Body of pancreas (tissue), 4 donors: ENCODE measurements around the gene SYNJ2.

Source experiments
- CTCF ChIP-seq, 7 experiments: fragments of 450-650 bp in 4 of 7; fragments of 200-600 bp in 3 of 7; sonication (generic) in 3 of 7; IDR thresholded peaks; one replicate each; pipeline ENCODE4 v1.5.1; 2016 to 2019; ENCODE audit warnings: antibody characterized with exemption in 7 of 7
- POLR2A ChIP-seq, 3 donors: fragments of 450-650 bp; IDR thresholded peaks; one replicate each; pipeline ENCODE4 v1.6.1; 2016; ENCODE audit warnings: antibody characterized with exemption in 3 of 3, mild to moderate bottlenecking in 2 of 3

DNA sequence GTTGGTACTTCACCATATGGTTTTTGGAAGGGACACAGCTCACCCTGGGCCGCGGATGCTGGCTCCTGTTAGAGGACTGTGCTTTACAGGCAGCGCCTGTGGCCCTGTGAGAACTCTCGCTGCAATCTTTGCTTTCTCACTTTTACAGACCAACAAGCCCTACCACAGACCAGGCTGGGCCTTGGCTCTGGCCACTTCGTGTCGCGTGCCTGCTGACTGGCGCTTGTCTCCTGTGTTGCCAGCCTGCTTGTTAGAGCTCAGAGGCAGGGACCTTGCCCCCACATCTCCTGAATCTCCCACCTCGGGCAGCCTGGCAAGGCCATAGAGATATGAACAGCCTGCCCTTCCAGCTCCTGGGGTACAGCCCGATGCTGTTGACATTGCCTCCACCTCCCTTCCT lies 56.1 kb downstream of the SYNJ2 start:
- TF ChIP-seq POLR2A (IDR thresholded peaks at IDR 0.05) (no peak), CTCF (IDR thresholded peaks at IDR 0.05) (no peak)
